ENCODE measurements around the gene ROPN1L. TPM values are rescaled to one million over a fixed set of nuclear protein-coding genes. Genes with fewer than 3 reads are reported as not detected.

ROPN1L gene
- total RNA-seq, 4 donors from 2014 or later, result 1.7 TPM; not detected in 3

DNA sequence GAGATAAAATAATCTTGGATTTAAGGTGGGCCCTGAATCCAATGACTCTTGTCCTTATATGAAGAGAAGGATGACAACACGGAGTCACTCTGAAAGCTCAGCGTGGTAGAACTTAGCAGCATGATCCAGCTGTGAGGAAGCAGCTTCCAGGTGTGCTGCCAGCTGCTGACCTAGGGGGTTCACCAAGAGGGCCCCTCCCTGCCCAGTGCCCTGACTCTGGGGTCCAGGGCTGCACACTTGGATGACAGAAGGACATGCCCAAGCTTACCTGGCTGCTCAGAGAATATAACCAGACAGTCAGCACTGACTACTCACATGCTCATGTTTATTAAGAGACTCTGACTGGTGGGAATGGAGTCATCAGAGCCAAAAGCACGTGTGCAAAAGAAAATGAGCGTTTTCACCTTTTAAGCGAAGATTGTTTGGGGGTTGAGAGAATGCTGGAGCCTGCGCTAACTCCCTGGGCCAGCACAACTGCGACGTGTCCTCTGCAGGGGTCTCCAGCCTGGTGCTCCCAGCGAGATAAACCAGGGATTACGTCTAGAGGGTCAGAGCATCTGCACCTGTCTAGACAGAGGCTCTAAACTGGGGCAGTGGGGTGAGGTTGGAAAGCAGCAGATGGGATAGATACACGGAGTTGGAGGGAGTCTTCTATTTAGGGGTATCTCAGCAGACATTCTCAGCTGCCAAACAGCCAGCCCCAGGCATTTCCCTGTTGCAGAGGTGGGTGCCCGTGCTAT lies 41.3 kb downstream of the ROPN1L start:
- DNase-seq, result no peak
- TF ChIP-seq POLR2A (IDR thresholded peaks at IDR 0.05), result no peak
- TF ChIP-seq, protein P1, sequence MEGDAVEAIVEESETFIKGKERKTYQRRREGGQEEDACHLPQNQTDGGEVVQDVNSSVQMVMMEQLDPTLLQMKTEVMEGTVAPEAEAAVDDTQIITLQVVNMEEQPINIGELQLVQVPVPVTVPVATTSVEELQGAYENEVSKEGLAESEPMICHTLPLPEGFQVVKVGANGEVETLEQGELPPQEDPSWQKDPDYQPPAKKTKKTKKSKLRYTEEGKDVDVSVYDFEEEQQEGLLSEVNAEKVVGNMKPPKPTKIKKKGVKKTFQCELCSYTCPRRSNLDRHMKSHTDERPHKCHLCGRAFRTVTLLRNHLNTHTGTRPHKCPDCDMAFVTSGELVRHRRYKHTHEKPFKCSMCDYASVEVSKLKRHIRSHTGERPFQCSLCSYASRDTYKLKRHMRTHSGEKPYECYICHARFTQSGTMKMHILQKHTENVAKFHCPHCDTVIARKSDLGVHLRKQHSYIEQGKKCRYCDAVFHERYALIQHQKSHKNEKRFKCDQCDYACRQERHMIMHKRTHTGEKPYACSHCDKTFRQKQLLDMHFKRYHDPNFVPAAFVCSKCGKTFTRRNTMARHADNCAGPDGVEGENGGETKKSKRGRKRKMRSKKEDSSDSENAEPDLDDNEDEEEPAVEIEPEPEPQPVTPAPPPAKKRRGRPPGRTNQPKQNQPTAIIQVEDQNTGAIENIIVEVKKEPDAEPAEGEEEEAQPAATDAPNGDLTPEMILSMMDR (IDR thresholded peaks at IDR 0.05), result no peak
- H3K4me1 ChIP-seq, result no peaks in the 10 kb centered on the region
- H3K36me3 ChIP-seq, result no peaks in the 10 kb centered on the region
- H3K4me3 ChIP-seq, result no peak overlapping the region
- no peaks in the 10 kb centered on the region for H3K27me3 ChIP-seq
- H3K9me3 ChIP-seq, result no peaks in the 10 kb centered on the region
- no peak overlapping the region for H3K27ac ChIP-seq

DNA sequence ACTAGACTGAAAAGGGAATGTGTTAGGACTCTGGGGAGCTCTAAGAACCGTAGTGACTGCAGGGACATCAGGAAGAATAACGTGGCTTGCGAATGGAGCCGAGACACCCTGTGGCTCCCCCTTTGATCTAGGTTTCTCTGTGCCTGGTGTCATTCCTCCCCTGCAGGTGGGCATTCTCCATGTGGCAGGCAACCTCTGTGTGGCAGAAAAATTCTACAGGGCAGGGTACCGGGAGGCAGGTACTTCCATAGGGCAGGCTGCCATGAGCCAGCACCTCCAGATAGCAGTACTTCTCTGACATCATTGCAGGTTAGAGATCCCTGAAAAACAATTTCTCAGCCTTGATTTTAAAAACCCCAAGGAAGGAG lies 43.1 kb downstream of the ROPN1L start:
- Histone ChIP-seq H3K27me3 (no peaks in the 10 kb centered on the region), H3K36me3 (no peaks in the 10 kb centered on the region), H3K4me1 (no peaks in the 10 kb centered on the region), H3K27ac (no peak overlapping the region), H3K9me3 (no peaks in the 10 kb centered on the region), H3K4me3 (no peak overlapping the region)
- DNase-seq, result no peak
- TF ChIP-seq, protein P1 (IDR thresholded peaks at IDR 0.05), result no peak
- TF ChIP-seq POLR2A (IDR thresholded peaks at IDR 0.05), result no peak

GRCh38 chr5:10485142-10485795 lies 43.6 kb downstream of the ROPN1L start:
- H3K4me3 ChIP-seq, result no peak overlapping the region
- no peaks in the 10 kb centered on the region for H3K27me3 ChIP-seq
- H3K27ac ChIP-seq, result no peak overlapping the region
- no peaks in the 10 kb centered on the region for H3K4me1 ChIP-seq
- TF ChIP-seq, protein P1 (IDR thresholded peaks at IDR 0.05), result no peak
- DNase-seq, result no peak
- H3K9me3 ChIP-seq, result no peaks in the 10 kb centered on the region
- H3K36me3 ChIP-seq, result no peaks in the 10 kb centered on the region

GRCh38 chr5:10485897-10486296 lies 44.2 kb downstream of the ROPN1L start:
- Histone ChIP-seq H3K4me1 (no peaks in the 10 kb centered on the region), H3K36me3 (no peaks in the 10 kb centered on the region), H3K9me3 (no peaks in the 10 kb centered on the region), H3K27ac (no peak overlapping the region), H3K4me3 (no peak overlapping the region), H3K27me3 (no peaks in the 10 kb centered on the region)
- no peak for DNase-seq
- no peak for TF ChIP-seq POLR2A (IDR thresholded peaks at IDR 0.05)
- TF ChIP-seq, protein P1 (IDR thresholded peaks at IDR 0.05), result no peak

- Histone ChIP-seq H3K9me3 (no peaks in the 10 kb centered on the region), H3K4me3 (no peak overlapping the region), H3K4me1 (no peaks in the 10 kb centered on the region), H3K27me3 (no peaks in the 10 kb centered on the region), H3K36me3 (no peaks in the 10 kb centered on the region), H3K27ac (no peak overlapping the region)
- DNase-seq, result no peak
- TF ChIP-seq, protein P1 (IDR thresholded peaks at IDR 0.05), result no peak
- TF ChIP-seq POLR2A (IDR thresholded peaks at IDR 0.05), result no peak
These were observed 45.0 kb downstream of the ROPN1L start for GRCh38 chr5:10486511-10487344.
